ENCODE measurements around the gene OR11H7.
"Not testable (repeated sequence)": the region's sequence is repeated elsewhere in the genome, so short reads cannot be mapped to it uniquely, and the experiment has no call there.

OR11H7 gene

GRCh38 chr14:20277409-20277808 is 48.6 kb downstream of the OR11H7 start:
- DNase-seq (ENCODE audit: low read depth in 2 of 2), result no peak
- TF ChIP-seq, protein P1, sequence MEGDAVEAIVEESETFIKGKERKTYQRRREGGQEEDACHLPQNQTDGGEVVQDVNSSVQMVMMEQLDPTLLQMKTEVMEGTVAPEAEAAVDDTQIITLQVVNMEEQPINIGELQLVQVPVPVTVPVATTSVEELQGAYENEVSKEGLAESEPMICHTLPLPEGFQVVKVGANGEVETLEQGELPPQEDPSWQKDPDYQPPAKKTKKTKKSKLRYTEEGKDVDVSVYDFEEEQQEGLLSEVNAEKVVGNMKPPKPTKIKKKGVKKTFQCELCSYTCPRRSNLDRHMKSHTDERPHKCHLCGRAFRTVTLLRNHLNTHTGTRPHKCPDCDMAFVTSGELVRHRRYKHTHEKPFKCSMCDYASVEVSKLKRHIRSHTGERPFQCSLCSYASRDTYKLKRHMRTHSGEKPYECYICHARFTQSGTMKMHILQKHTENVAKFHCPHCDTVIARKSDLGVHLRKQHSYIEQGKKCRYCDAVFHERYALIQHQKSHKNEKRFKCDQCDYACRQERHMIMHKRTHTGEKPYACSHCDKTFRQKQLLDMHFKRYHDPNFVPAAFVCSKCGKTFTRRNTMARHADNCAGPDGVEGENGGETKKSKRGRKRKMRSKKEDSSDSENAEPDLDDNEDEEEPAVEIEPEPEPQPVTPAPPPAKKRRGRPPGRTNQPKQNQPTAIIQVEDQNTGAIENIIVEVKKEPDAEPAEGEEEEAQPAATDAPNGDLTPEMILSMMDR (IDR thresholded peaks at IDR 0.05; ENCODE audit: low read depth, low read length), result no peak
- H3K4me3 ChIP-seq (replicated peaks in 1 of 2; ENCODE audit: low read depth in 2 of 2, low read length in 2 of 2), result no peak overlapping the region

GRCh38 chr14:20278414-20278813 is 49.6 kb downstream of the OR11H7 start:
- peak; percentile 33 to 56 for DNase-seq (ENCODE audit: low read depth in 2 of 2)
- H3K4me3 ChIP-seq (replicated peaks in 1 of 2; ENCODE audit: low read depth in 2 of 2, low read length in 2 of 2), result no peak overlapping the region
- TF ChIP-seq, protein P1 (IDR thresholded peaks at IDR 0.05; ENCODE audit: low read depth, low read length), result no peak

DNA sequence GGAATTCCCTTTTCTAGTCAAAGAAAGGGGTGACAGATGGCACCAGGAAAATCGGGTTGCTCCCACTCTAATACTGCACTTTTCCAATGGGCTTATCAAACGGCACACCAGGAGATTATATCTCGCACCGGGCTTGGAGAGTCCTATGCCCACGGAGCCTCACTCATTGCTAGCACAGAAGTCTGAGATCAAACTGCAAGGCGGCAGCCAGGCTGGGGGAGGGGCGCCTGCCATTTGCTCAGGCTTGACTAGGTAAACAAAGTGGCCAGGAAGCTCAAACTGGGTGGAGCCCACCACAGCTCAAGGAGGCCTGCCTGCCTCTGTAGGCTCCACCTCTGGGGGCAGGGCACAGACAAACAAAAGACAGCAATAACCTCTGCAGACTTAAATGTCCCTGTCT is 51.5 kb downstream of the OR11H7 start:
- DNase-seq (ENCODE audit: low read depth in 2 of 2); H3K4me3 ChIP-seq (replicated peaks in 1 of 2; ENCODE audit: low read depth in 2 of 2, low read length in 2 of 2): not testable (repeated sequence)

All from cardiac fibroblast (primary cell).